ENCODE measurements around the gene ANK2. TPM values are rescaled to one million over a fixed set of nuclear protein-coding genes. Genes with fewer than 3 reads are reported as not detected.

ANK2 gene
- total and polyA plus RNA-seq, 2 donors = 5.3 to 14.7 TPM

DNA sequence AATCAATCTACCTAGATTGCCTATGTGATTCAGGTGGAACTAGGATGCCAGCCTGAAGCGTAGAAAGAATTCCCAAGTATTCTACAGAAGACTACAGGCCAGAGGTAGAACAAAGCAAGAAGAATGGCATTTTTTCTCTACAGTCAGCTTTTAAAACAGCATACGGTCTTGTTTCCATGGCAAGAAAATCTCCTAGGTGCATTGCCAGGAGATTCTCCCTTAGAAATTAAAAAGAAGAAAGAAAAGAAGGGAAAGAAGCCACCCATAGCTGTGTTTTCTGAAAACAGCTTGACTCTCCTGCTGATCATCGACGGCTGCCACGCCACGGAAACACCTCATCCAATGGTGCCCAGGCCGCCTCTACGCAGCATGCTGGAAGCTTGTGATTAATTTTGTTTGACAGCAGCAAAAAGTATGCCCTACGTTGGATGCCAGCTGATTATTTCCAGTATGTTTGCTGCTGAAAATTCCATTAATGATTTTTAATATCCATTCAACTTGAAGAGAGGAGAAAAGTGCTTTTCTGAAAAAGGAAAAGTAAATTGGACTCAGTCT is 24.1 kb downstream of the ANK2 start:
- Histone ChIP-seq H3K9me3 (ENCODE audit: control insufficient read depth in 2 of 2, insufficient read depth in 1 of 2, low read length in 1 of 2) (no peaks in the 10 kb centered on the region), H3K27me3 (ENCODE audit: control insufficient read depth in 2 of 2, insufficient read depth in 1 of 2, low read length in 1 of 2) (no peaks in the 10 kb centered on the region), H3K4me1 (ENCODE audit: control insufficient read depth in 2 of 2, insufficient read depth in 2 of 2, low read length in 2 of 2) (no peaks in the 10 kb centered on the region), H3K36me3 (ENCODE audit: control insufficient read depth in 2 of 2, insufficient read depth in 2 of 2, low read length in 1 of 2) (no peaks in the 10 kb centered on the region), H3K27ac (ENCODE audit: low read depth in 1 of 2, low read length in 1 of 2) (no peak overlapping the region), H3K4me3 (ENCODE audit: low read length in 2 of 2) (no peak overlapping the region)
- DNase-seq (ENCODE audit: low read depth in 6 of 9, low spot score in 9 of 9) = no peak
- whole genome bisulfite sequencing = 95% methylated on average over 9 of the region's 9 CpGs

DNA sequence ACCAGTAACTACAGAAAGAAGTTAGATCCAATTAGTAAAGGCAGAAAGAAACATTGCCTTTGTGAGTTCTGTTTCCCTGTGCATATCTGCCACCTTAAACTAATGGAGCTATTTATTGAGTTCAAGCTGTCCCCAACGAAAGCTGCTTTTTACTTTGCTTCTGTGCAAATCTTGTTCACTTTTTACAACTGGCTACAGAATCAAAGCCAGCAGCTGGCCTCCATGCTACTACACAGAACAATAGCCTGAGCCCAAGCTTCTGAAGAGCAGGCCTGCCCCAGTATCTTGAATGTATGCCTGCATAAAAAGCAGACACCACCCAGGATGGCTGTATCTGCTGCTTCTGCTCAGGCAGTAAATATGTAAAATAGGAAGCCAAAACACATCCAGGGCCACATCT is 28.1 kb downstream of the ANK2 start:
- WGBS = 75% methylated on average over 1 of the region's 1 CpG
- DNase-seq (ENCODE audit: low read depth in 6 of 9, low spot score in 9 of 9) = no peak
- Histone ChIP-seq H3K36me3 (ENCODE audit: control insufficient read depth in 2 of 2, insufficient read depth in 2 of 2, low read length in 1 of 2) (no peaks in the 10 kb centered on the region), H3K27ac (ENCODE audit: low read depth in 1 of 2, low read length in 1 of 2) (no peak overlapping the region), H3K4me3 (ENCODE audit: low read length in 2 of 2) (no peak overlapping the region), H3K4me1 (ENCODE audit: control insufficient read depth in 2 of 2, insufficient read depth in 2 of 2, low read length in 2 of 2) (no peaks in the 10 kb centered on the region), H3K9me3 (ENCODE audit: control insufficient read depth in 2 of 2, insufficient read depth in 1 of 2, low read length in 1 of 2) (no peaks in the 10 kb centered on the region), H3K27me3 (ENCODE audit: control insufficient read depth in 2 of 2, insufficient read depth in 1 of 2, low read length in 1 of 2) (no peaks in the 10 kb centered on the region)

DNA sequence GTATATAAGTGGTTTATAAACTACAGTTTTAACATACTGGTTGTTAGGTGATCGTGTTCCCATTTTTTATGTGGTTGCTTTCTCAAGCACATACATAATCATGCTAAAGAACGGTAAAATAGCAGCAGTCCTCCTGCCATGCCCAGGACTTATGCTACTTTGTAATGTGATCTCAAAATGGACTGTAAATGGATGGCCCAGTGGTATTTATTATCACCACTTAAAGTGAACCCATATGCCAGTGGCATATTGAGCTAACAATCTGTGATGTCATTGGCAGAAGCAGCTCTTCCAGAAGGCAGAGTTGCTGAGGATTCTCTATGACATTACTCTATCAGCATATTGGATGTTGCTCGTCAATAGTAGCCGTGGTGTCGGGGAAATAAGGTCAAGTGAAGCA is 28.6 kb downstream of the ANK2 start:
- H3K27me3 ChIP-seq (ENCODE audit: control insufficient read depth in 2 of 2, insufficient read depth in 1 of 2, low read length in 1 of 2) = no peaks in the 10 kb centered on the region
- H3K36me3 ChIP-seq (ENCODE audit: control insufficient read depth in 2 of 2, insufficient read depth in 2 of 2, low read length in 1 of 2) = no peaks in the 10 kb centered on the region
- no peak overlapping the region for H3K4me3 ChIP-seq (ENCODE audit: low read length in 2 of 2)
- H3K9me3 ChIP-seq (ENCODE audit: control insufficient read depth in 2 of 2, insufficient read depth in 1 of 2, low read length in 1 of 2) = no peaks in the 10 kb centered on the region
- H3K27ac ChIP-seq (ENCODE audit: low read depth in 1 of 2, low read length in 1 of 2) = no peak overlapping the region
- 94% methylated on average over 5 of the region's 5 CpGs for whole genome bisulfite sequencing
- no peak for DNase-seq (ENCODE audit: low read depth in 6 of 9, low spot score in 9 of 9)
- H3K4me1 ChIP-seq (ENCODE audit: control insufficient read depth in 2 of 2, insufficient read depth in 2 of 2, low read length in 2 of 2) = no peaks in the 10 kb centered on the region

DNA sequence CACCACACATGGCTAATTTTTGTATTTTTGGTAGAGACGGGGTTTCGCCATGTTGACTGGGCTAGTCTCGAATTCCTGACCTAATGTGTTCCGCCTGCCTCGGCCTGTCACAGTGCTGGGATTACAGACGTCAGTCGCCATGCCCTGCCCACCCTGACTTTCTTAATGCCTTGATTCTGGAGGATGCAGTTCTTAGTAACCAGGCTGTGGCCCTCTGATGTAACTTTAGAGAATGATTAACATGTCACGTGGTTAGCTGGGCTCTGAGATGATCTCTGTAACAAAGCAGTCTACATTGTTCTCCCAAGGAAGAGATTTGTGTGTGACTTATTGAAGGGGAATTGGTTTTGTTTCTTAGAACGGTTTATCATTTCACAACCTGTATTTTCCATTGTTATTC is 30.6 kb downstream of the ANK2 start:
- H3K27ac ChIP-seq (ENCODE audit: low read depth in 1 of 2, low read length in 1 of 2) = no peak overlapping the region
- H3K4me3 ChIP-seq (ENCODE audit: low read length in 2 of 2) = no peak overlapping the region
- no peaks in the 10 kb centered on the region for H3K4me1 ChIP-seq (ENCODE audit: control insufficient read depth in 2 of 2, insufficient read depth in 2 of 2, low read length in 2 of 2)
- H3K36me3 ChIP-seq (ENCODE audit: control insufficient read depth in 2 of 2, insufficient read depth in 2 of 2, low read length in 1 of 2) = no peaks in the 10 kb centered on the region
- DNase-seq (ENCODE audit: low read depth in 6 of 9, low spot score in 9 of 9) = no peak
- 93% methylated on average over 9 of the region's 9 CpGs for WGBS
- no peaks in the 10 kb centered on the region for H3K9me3 ChIP-seq (ENCODE audit: control insufficient read depth in 2 of 2, insufficient read depth in 1 of 2, low read length in 1 of 2)
- H3K27me3 ChIP-seq (ENCODE audit: control insufficient read depth in 2 of 2, insufficient read depth in 1 of 2, low read length in 1 of 2) = no peaks in the 10 kb centered on the region

DNA sequence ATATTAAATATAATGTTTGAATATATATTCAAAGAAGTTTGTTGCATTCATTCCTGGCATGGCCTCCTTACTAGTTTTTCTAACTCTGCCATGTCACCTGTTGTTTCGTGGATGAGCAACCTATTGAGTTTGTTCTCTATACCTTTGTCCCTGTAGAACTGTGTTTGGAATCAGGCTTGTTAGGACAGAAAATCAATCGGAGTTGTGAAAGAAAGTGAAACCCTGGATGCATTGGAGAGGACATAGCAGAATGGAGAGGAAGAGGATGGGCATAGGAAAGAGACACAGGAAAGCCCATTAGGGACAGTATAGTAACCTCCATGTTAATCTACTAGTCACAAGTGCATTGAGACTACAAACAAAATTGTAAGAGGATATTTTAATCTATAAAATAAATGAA is 31.2 kb downstream of the ANK2 start:
- no peak overlapping the region for H3K27ac ChIP-seq (ENCODE audit: low read depth in 1 of 2, low read length in 1 of 2)
- 71% methylated on average over 2 of the region's 2 CpGs for WGBS
- no peaks in the 10 kb centered on the region for H3K9me3 ChIP-seq (ENCODE audit: control insufficient read depth in 2 of 2, insufficient read depth in 1 of 2, low read length in 1 of 2)
- no peak for DNase-seq (ENCODE audit: low read depth in 6 of 9, low spot score in 9 of 9)
- no peaks in the 10 kb centered on the region for H3K27me3 ChIP-seq (ENCODE audit: control insufficient read depth in 2 of 2, insufficient read depth in 1 of 2, low read length in 1 of 2)
- H3K4me1 ChIP-seq (ENCODE audit: control insufficient read depth in 2 of 2, insufficient read depth in 2 of 2, low read length in 2 of 2) = no peaks in the 10 kb centered on the region
- H3K36me3 ChIP-seq (ENCODE audit: control insufficient read depth in 2 of 2, insufficient read depth in 2 of 2, low read length in 1 of 2) = no peaks in the 10 kb centered on the region
- no peak overlapping the region for H3K4me3 ChIP-seq (ENCODE audit: low read length in 2 of 2)

DNA sequence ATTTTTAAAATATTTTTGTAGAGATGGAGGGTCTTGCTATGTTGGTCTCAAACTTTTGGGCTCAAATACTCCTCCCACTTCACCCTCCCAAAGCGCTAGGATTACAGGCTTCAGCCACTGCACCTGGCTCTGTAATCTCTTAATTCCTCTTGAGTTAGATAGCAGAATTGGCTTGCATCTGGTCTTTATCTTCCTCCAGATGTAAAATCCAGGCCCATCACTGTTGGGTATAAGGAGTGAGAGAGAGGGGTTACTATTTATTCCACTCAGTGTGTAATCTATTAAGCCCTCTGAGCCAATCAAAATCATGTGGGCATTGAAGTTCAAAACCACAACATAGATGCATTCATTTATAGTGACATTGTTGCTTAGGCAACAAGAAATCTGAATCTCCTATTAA is 33.9 kb downstream of the ANK2 start:
- H3K27ac ChIP-seq (ENCODE audit: low read depth in 1 of 2, low read length in 1 of 2) = no peak overlapping the region
- H3K9me3 ChIP-seq (ENCODE audit: control insufficient read depth in 2 of 2, insufficient read depth in 1 of 2, low read length in 1 of 2) = no peaks in the 10 kb centered on the region
- no peak for DNase-seq (ENCODE audit: low read depth in 6 of 9, low spot score in 9 of 9)
- no peak overlapping the region for H3K4me3 ChIP-seq (ENCODE audit: low read length in 2 of 2)
- H3K36me3 ChIP-seq (ENCODE audit: control insufficient read depth in 2 of 2, insufficient read depth in 2 of 2, low read length in 1 of 2) = no peaks in the 10 kb centered on the region
- H3K27me3 ChIP-seq (ENCODE audit: control insufficient read depth in 2 of 2, insufficient read depth in 1 of 2, low read length in 1 of 2) = no peaks in the 10 kb centered on the region
- no peaks in the 10 kb centered on the region for H3K4me1 ChIP-seq (ENCODE audit: control insufficient read depth in 2 of 2, insufficient read depth in 2 of 2, low read length in 2 of 2)
- 98% methylated on average over 1 of the region's 1 CpG for WGBS

DNA sequence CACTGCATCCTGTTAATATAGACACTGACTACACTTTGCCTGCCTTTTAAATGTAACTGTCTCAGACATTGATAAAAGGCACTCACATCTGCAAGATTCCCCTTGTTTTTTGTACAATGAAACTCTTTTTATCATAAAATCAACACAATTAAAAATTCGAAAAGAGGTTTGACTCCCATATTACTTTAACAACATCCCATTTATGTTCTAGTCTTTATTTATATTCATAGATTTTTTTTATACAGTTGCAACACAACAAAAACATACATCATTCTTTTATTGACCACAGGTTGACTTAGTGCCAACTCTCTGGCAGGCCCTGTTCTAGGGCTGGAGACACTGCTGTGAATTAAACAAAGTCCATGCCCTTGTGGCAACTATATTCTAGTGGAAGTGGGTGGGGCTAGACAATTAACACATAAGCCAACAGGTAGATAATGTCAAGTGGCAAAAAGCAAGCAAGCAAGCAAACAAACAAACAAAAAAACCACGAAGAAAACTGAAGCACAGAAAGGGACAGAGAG is 36.8 kb downstream of the ANK2 start:
- Histone ChIP-seq H3K4me3 (ENCODE audit: low read length in 2 of 2) (no peak overlapping the region), H3K27ac (ENCODE audit: low read depth in 1 of 2, low read length in 1 of 2) (no peak overlapping the region), H3K27me3 (ENCODE audit: control insufficient read depth in 2 of 2, insufficient read depth in 1 of 2, low read length in 1 of 2) (no peaks in the 10 kb centered on the region), H3K4me1 (ENCODE audit: control insufficient read depth in 2 of 2, insufficient read depth in 2 of 2, low read length in 2 of 2) (no peaks in the 10 kb centered on the region), H3K36me3 (ENCODE audit: control insufficient read depth in 2 of 2, insufficient read depth in 2 of 2, low read length in 1 of 2) (no peaks in the 10 kb centered on the region), H3K9me3 (ENCODE audit: control insufficient read depth in 2 of 2, insufficient read depth in 1 of 2, low read length in 1 of 2) (no peaks in the 10 kb centered on the region)
- no peak for DNase-seq (ENCODE audit: low read depth in 6 of 9, low spot score in 9 of 9)
- 68% methylated on average over 2 of the region's 2 CpGs for WGBS

DNA sequence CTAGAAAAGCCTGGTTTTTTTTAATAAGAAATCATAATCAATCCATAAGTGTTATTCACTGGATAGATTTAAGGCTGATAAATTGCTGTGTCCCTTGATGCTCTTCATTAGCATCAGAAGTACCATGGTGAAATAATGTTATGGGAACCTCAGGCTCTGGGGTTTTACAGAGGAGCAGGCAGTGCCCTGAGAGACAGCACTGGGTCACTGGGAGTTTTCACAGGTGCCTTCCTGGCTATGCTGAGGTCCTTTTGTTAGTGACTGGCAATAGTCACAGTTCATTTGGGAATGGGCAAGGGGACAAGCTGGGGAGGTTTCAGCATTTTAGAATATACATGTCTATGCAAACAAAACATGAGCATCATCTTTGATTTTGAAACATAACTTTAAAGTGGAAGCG is 38.6 kb downstream of the ANK2 start:
- Histone ChIP-seq H3K4me3 (ENCODE audit: low read length in 2 of 2) (no peak overlapping the region), H3K27me3 (ENCODE audit: control insufficient read depth in 2 of 2, insufficient read depth in 1 of 2, low read length in 1 of 2) (no peaks in the 10 kb centered on the region), H3K36me3 (ENCODE audit: control insufficient read depth in 2 of 2, insufficient read depth in 2 of 2, low read length in 1 of 2) (no peaks in the 10 kb centered on the region), H3K27ac (ENCODE audit: low read depth in 1 of 2, low read length in 1 of 2) (no peak overlapping the region), H3K9me3 (ENCODE audit: control insufficient read depth in 2 of 2, insufficient read depth in 1 of 2, low read length in 1 of 2) (no peaks in the 10 kb centered on the region), H3K4me1 (ENCODE audit: control insufficient read depth in 2 of 2, insufficient read depth in 2 of 2, low read length in 2 of 2) (no peaks in the 10 kb centered on the region)
- 97% methylated on average over 1 of the region's 1 CpG for WGBS
- DNase-seq (ENCODE audit: low read depth in 6 of 9, low spot score in 9 of 9) = no peak

DNA sequence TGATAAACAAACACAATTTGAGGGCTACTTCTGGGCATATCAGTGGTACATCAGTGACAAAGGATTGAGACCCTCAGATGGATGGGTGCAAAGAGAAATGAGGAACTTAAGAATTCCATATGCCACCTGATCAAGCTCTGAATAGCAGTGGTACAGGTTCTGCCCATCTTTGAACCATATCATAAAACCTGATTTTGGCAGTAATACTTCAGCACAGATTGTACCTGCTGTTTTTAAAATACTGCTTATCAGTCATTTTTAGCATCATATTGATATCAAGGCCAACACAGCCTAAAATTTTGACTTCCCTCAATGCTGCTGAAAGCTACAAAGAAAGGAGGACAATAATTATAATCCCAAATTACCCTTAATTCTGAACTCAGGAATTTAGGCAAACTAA is 41.5 kb downstream of the ANK2 start:
- no peak overlapping the region for H3K4me3 ChIP-seq (ENCODE audit: low read length in 2 of 2)
- H3K4me1 ChIP-seq (ENCODE audit: control insufficient read depth in 2 of 2, insufficient read depth in 2 of 2, low read length in 2 of 2) = no peaks in the 10 kb centered on the region
- H3K27me3 ChIP-seq (ENCODE audit: control insufficient read depth in 2 of 2, insufficient read depth in 1 of 2, low read length in 1 of 2) = no peaks in the 10 kb centered on the region

DNA sequence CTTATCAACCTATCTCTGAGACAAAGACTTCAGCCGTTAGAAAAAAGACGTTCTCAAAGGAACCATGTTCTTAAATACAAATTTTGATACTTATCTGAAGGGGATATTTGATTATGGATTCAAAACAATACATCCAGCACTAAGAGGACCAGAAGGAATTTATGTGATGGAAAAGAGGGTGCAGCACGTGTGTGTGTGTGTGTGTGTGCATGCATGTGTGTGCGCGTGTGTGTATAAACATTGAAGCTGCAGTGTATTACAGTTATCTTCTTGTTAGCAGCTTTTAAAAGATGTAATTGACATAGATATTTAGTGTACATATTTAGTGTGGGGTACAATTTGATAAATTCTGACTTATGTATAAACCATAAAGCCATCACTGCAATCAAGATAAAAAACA is 44.9 kb downstream of the ANK2 start:
- WGBS = 83% methylated on average over 5 of the region's 5 CpGs
- Histone ChIP-seq H3K4me3 (ENCODE audit: low read length in 2 of 2) (no peak overlapping the region), H3K4me1 (ENCODE audit: control insufficient read depth in 2 of 2, insufficient read depth in 2 of 2, low read length in 2 of 2) (no peaks in the 10 kb centered on the region), H3K27me3 (ENCODE audit: control insufficient read depth in 2 of 2, insufficient read depth in 1 of 2, low read length in 1 of 2) (no peaks in the 10 kb centered on the region), H3K36me3 (ENCODE audit: control insufficient read depth in 2 of 2, insufficient read depth in 2 of 2, low read length in 1 of 2) (no peaks in the 10 kb centered on the region), H3K9me3 (ENCODE audit: control insufficient read depth in 2 of 2, insufficient read depth in 1 of 2, low read length in 1 of 2) (no peaks in the 10 kb centered on the region), H3K27ac (ENCODE audit: low read depth in 1 of 2, low read length in 1 of 2) (no peak overlapping the region)
- DNase-seq (ENCODE audit: low read depth in 6 of 9, low spot score in 9 of 9) = no peak

More for the DNA sequence above, 41.5 kb downstream of the ANK2 start:
- DNase-seq (ENCODE audit: low read depth in 6 of 9, low spot score in 9 of 9) = no peak
- no peaks in the 10 kb centered on the region for H3K9me3 ChIP-seq (ENCODE audit: control insufficient read depth in 2 of 2, insufficient read depth in 1 of 2, low read length in 1 of 2)
- no peak overlapping the region for H3K27ac ChIP-seq (ENCODE audit: low read depth in 1 of 2, low read length in 1 of 2)
- H3K36me3 ChIP-seq (ENCODE audit: control insufficient read depth in 2 of 2, insufficient read depth in 2 of 2, low read length in 1 of 2) = no peaks in the 10 kb centered on the region

Data from thymus (tissue), 11 donors.